GM18526 (cell line): ENCODE measurements around the gene GGCX.

ENCODE experiments used
- POLR2A ChIP-seq: IDR thresholded peaks from 3 replicates; pipeline ENCODE4 v1.6.1; 2011; ENCODE audit not compliant: insufficient read length; ENCODE audit errors: extremely low read depth

The GGCX gene

GRCh38 chr2:85553184-85553583 is 8.1 kb downstream of the GGCX start:
- TF ChIP-seq POLR2A, result no peak

DNA sequence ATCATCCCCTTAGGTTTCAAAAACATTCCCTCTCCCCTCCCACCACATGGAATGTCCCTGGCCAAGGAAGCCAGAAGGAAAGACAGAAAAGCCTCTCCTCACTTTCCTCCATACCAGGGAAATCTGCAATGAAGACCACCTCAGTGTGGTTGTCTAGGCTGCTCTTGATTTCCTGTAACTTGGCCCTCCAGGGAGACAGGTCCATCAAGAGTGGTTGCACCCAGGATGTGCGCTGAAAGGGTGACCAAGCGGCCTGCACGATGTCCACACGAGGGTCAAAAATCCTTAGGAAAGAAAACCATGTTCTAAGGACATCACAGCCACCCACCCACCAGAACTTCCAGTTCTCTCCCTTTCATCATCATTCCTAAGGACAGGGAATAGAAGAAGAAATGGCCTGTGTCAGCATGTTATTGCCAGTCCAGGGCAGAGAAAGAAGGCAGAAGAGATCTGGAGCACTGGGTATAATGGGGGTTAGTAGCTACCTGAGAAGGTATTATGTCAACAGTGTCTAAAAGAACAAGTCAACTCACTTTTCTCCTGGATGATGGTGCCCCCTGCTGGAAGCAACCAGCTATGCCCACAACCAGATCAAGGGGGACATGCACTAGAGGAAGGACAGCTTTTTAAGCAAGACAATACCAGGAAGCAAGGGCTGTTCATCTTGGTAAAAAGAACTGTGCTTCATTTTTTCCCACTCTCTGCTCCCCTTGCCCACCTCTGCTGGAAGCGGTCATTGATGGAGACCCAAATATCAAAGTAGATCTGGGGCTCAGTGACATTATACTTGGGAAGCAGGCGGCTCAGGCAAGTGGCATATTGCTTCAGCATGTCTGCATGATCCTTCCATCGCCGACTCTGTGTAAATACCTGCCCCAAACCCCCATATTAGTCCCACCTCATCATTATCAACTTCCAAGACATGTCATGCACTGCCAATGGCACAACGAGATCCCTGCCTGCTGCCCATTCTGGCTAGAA is 9.3 kb downstream of the GGCX start:
- no peak for TF ChIP-seq POLR2A

DNA sequence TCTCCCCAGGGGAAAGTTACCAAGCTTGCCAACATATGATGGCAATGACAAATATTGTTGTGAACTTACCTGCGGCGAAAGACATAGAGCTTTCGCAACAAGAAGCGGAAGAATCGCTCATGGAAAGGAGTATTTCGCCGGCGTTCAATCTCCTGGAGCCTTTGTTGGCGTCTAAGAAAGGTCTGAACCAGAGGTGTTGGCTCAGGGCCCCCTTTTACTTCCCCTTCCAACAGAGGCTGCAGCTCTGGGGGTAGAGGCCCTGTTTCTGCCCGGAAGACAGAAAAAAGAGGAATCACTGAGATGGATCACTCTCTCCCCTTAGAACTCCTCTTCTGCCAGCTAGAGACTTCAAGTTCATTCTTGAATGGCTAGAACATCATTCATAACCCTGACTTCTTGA is 10.8 kb downstream of the GGCX start:
- no peak for TF ChIP-seq POLR2A

DNA sequence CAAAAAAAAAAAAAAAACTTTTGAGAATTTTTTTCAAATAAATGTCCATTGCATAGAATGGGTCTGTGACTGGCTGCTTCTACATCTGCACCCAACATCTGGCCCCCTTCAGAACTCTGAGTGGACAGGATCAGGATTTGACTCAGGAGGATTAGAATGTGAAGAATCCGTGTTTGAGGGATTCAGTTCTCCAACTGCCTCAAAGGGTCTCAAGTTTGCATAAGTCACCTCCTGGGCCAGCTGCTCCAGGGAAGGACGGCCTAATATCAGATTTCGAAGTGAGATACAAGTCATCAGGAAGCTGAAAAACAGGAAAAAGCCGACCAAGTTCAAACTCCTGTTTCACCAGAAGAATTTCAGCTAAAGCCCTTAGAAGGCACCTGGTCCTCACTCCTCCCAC is 11.5 kb downstream of the GGCX start:
- TF ChIP-seq POLR2A, result no peak

- no peak for TF ChIP-seq POLR2A
Observed at GRCh38 chr2:85549095-85549494, 12.2 kb downstream of the GGCX start.

DNA sequence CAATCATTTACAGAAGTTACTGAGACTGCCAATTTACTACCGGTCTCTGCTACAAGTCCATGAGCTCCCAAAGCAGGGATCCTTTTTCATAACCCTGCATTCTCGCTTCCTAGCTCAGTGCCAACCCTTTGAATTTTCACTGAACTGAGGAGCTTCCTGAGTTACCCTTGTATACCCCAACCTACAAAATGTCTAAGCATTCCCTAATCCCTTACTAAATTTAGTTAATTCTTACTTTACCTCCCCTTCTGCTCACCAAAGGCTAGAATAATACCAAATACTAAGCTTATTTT is 12.7 kb downstream of the GGCX start:
- TF ChIP-seq POLR2A, result no peak

DNA sequence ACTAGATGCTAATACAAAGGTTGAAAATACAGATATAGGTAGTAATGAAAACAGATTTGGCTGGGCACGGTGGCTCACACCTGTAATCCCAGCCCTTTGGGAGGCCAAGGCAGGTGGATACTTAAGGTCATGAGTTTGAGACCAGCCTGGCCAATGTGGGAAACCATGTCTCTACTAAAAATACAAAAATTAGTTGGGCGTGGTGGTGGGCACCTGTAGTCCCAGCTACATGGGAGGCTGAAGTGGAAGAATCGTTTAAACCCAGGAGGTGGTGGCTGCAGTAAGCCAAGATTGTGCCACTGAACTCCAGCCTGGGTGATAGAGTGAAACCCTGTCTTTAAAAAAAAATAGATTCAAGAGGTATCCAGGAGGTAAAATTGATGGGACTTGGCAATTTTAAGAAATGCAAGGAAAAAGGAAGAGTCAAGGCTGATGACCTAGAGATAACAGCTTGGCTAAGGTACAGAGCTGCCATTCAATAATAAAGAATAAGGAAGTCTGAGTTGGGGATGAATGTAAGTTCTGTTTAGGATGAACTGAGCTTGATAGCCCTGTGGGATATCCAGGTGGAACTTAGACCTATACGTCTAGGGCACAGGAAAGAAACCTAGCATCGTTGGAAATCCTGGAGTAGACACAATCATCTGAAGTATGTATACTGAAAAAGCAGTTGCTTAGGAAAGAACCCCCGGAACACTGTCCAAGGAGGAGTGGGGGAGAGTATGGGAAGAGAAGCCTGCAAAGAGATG is 13.3 kb downstream of the GGCX start:
- no peak for TF ChIP-seq POLR2A

GRCh38 chr2:85547089-85547858 is 14.0 kb downstream of the GGCX start:
- TF ChIP-seq POLR2A, result peak; percentile 14

DNA sequence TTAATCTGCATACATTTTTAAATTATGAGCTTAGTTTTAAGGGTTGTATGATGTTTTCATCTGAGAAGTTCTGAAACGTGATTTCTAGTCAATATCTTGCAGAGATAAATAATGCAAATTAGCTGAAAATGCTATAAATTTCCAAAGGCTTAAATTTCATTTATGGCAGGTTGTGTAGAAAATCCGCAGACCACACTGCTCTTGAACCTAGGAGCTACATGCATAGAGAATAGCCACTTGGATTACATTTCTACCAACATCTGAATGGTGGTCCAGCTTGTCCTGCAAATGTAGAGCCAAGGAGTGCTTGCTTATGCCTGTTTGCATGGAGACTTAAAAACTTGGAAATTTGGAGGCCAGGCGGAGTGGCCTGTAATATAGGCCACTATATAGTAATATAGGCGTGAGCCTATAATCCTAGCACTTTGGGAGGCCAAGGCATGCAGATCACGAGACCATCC is 15.5 kb downstream of the GGCX start:
- no peak for TF ChIP-seq POLR2A

- no peak for TF ChIP-seq POLR2A
Observed at GRCh38 chr2:85542777-85543176, 18.5 kb downstream of the GGCX start.

- TF ChIP-seq POLR2A, result no peak
Observed at GRCh38 chr2:85541753-85542457, 19.4 kb downstream of the GGCX start.

- no peak for TF ChIP-seq POLR2A
Observed at GRCh38 chr2:85541262-85541661, 20.0 kb downstream of the GGCX start.

DNA sequence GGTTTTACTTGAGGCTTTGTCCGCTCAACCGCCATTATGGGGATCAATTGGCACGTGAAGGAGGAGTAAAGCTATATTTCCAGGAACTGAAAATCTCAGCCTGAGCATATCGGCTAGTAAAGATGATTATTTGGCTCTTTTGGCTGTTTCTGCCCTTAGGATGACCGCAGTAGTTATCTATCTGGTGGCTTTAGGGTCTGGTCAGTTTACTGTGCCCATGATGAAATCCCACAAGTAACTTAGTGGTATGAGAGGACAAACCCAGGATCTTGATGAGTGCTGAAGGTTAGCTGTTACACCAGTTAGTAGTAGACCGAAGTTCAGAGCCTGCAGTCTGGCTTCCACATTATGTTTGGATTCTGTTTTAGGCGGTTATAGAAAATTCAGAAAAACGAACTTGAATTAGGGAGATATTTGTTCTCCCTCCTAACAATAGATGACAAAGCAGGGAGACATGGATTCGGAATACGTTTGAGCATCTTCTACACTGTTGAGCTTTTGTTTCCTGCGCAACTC is 21.1 kb downstream of the GGCX start:
- TF ChIP-seq POLR2A, result peak; percentile 6

DNA sequence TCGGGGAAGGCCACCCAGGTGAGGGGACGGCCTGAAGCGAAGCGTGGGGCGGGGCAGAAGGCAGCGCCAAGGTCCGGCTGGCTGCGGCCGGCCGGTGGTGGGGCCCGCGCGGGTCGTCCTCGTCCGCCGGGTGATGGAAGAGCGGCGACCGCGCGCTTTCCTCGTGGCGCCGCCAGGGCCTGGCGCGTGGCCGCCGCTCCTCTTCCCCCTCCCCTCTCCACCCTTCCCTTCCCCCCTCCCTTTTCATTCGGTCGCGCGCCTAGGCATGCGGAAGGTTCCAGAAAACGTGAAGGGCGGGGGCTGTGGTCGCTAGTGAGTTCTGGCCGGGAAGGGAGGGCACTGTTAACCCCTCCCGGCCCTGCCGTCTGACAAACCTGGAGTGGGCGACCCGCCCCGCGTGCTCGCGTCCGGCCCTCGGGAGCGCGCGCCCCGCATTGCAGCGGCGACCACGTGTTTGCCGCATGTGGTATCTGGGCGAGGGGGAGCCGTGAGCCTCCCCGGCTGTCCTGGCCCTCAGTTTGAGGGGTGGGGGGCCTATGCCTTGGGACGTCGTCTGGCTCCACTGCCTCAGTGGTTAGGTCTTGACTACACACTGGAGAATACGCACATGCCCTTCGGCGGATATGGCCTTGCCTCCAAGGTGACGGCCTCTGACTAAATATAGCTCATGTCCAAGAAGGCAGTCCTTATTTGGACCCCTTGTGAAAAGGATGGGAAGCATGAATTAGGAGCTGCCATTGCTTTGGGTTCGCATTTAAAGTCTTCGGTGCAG is 21.7 kb downstream of the GGCX start:
- TF ChIP-seq POLR2A, result no peak
